Keratinocyte (primary cell): Measurements from ENCODE around the gene GOLGA6B.
"Not testable (repeated sequence)": the region's sequence is repeated elsewhere in the genome, so short reads cannot be mapped to it uniquely, and the experiment has no call there.

Experiments
- EZH2 ChIP-seq: IDR thresholded peaks from one replicate; pipeline ENCODE4 v1.6.1; 2012; ENCODE audit warnings: inconsistent platforms, mild to moderate bottlenecking, low read length, moderate library complexity
- TF ChIP-seq, protein P1 (sequence below), 3 experiments: IDR thresholded peaks in 1 of 3; conservative IDR thresholded peaks in 1 of 3; optimal IDR thresholded peaks in 1 of 3; 2 replicates in 2 of 3; 3 replicates in 1 of 3; pipeline versions ENCODE3 to v1.5.1; 2011; ENCODE audit warnings: low read length in 3 of 3, mild to moderate bottlenecking in 3 of 3, moderate library complexity in 2 of 3, control low read depth in 1 of 3, inconsistent platforms in 1 of 3; ENCODE audit not compliant: insufficient read depth in 2 of 3; ENCODE audit errors: extremely low read depth in 1 of 3

DNA sequence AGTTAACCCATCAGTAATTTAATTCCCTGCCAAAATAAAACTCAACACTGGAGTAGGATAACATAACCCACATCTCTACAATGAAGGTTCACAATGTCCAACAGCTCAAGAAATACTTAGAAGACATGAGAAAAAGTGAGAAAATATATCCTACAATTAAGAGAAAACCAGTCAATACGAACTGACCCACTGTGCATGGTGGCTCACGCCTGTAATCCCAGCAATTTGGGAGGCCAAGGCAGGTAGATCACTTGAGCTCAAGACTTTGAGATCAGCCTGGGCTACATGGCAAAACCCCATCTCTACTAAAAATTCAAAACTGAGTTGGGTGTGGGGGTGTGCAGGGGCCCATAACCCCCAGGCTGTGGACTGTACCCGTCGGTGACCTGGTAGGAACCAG, 30.6 kb upstream of the GOLGA6B start:
- TF ChIP-seq, protein P1, sequence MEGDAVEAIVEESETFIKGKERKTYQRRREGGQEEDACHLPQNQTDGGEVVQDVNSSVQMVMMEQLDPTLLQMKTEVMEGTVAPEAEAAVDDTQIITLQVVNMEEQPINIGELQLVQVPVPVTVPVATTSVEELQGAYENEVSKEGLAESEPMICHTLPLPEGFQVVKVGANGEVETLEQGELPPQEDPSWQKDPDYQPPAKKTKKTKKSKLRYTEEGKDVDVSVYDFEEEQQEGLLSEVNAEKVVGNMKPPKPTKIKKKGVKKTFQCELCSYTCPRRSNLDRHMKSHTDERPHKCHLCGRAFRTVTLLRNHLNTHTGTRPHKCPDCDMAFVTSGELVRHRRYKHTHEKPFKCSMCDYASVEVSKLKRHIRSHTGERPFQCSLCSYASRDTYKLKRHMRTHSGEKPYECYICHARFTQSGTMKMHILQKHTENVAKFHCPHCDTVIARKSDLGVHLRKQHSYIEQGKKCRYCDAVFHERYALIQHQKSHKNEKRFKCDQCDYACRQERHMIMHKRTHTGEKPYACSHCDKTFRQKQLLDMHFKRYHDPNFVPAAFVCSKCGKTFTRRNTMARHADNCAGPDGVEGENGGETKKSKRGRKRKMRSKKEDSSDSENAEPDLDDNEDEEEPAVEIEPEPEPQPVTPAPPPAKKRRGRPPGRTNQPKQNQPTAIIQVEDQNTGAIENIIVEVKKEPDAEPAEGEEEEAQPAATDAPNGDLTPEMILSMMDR (optimal IDR thresholded peaks at IDR 0.05 in 1 of 3, IDR thresholded peaks at IDR 0.05 in 1 of 3, conservative IDR thresholded peaks at IDR 0.05 in 1 of 3; ENCODE audit: extremely low read depth in 1 of 3, insufficient read depth in 2 of 3, low read length in 3 of 3), result not testable (repeated sequence)
- TF ChIP-seq EZH2, result not testable (repeated sequence)
